Fibroblast of mammary gland (primary cell): ENCODE results near the gene DVL3.
"Not testable (repeated sequence)": the region's sequence is repeated elsewhere in the genome, so short reads cannot be mapped to it uniquely, and the experiment has no call there.

Experiments
- DNase-seq: peaks from one replicate; pipeline ENCODE4 v3.0.0-alpha.2; 2010; ENCODE audit warnings: low read depth
- H3K4me3 ChIP-seq: 2 replicates; pipeline ENCODE4 v1.5.1; 2011; ENCODE audit warnings: low read depth, mild to moderate bottlenecking, low read length, moderate library complexity; ENCODE audit not compliant: control insufficient read depth
- TF ChIP-seq, protein P1 (sequence below): conservative IDR thresholded peaks from 2 replicates; pipeline ENCODE4 v1.5.1; 2011; ENCODE audit warnings: low read depth, low read length, inconsistent platforms; ENCODE audit not compliant: control insufficient read depth, insufficient read depth

Gene DVL3

DNA sequence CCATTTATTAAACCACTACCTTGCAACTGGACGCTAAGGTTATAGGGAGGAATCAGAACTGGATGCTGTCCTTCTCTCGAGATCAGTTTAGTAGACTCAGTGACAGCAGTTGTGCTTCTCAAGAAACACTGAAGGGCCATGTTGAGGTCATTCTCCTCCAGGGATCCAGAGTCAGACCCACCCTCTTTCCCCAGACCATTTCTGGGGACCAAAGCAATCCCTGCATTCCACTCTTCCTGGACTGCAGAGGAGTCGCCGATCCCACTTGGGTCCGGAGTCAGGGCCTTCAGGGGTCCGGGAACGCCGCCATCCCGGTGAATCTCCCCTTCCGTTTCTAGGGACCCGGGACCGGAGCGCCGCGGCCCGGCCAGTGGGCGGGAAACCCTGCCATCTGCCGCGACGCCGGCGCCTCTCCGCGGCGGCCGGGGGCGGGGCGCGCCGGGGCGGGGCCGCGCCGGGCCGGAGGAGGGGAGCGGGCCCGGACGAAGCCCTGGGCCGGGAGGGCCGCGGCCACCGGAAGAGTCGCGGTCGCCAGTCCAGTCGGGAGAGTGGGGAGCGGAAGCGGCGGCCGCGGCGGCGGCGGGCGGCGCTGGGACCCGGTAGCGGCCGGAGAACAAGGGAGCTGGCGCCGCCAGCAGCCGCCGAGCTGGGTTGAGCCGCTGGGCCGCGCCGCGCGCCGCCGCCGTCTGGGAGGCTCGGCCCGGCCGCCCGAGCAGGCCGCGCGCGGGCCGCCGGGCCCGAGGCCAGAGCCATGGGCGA, at the start of gene DVL3:
Gene DVL3 (plus strand): TSS at position 493 of the 759 bp plus-strand sequence. CDS start 259 bp downstream, at position 752.
- peak; percentile 55 for DNase-seq
- peak within 1 kb of the TSS; percentile 91 for H3K4me3 ChIP-seq
- TF ChIP-seq, protein P1, sequence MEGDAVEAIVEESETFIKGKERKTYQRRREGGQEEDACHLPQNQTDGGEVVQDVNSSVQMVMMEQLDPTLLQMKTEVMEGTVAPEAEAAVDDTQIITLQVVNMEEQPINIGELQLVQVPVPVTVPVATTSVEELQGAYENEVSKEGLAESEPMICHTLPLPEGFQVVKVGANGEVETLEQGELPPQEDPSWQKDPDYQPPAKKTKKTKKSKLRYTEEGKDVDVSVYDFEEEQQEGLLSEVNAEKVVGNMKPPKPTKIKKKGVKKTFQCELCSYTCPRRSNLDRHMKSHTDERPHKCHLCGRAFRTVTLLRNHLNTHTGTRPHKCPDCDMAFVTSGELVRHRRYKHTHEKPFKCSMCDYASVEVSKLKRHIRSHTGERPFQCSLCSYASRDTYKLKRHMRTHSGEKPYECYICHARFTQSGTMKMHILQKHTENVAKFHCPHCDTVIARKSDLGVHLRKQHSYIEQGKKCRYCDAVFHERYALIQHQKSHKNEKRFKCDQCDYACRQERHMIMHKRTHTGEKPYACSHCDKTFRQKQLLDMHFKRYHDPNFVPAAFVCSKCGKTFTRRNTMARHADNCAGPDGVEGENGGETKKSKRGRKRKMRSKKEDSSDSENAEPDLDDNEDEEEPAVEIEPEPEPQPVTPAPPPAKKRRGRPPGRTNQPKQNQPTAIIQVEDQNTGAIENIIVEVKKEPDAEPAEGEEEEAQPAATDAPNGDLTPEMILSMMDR: no peak

DNA sequence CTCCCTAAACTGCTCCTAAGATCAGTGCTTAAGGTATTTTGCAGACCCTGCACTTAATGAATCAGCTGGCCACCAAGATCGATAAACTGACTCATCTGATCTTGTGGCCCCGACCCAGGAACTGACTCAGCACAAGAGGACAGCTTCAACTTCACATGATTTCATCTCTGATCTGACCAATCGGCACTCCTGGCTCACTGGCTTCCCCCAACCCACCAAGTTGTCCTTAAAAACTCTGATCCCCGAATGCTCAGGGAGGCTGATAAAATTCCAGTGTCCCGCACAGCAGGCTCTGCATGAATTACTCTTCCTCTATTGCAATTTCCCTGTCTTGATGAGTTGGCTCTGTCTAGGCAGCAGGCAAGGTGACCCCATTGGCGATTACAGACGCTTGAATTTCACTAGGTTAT, 44.9 kb upstream of the DVL3 start:
- TF ChIP-seq, protein P1: no peak
- no peak overlapping the region for H3K4me3 ChIP-seq
- DNase-seq: peak; percentile 74

- no peak overlapping the region for H3K4me3 ChIP-seq
- TF ChIP-seq, protein P1: no peak
- no peak for DNase-seq
Measured at GRCh38 chr3:184116017-184116416, 39.2 kb upstream of the DVL3 start.

DNA sequence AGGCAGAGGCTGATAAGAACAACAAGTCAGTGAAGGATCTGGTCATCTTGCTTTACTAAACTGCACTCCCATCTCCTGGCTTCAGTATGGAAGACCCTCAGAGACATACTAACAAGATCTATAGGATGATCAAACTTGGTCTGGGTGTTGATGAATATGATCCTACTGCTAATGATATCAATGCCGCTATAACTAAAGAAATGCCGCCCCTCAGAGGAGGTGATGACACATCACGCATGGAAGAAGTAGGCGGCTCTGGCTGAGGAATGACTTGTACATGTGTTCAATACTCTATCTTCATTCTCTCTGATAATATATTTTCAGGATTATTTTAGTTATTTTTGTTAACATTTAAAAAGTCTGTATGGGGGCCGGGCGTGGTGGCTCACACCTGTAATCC, 37.5 kb upstream of the DVL3 start:
- no peak overlapping the region for H3K4me3 ChIP-seq
- TF ChIP-seq, protein P1: no peak
- DNase-seq: peak; percentile 16

GRCh38 chr3:184121031-184121430, 34.1 kb upstream of the DVL3 start:
- H3K4me3 ChIP-seq, DNase-seq: not testable (repeated sequence)

DNA sequence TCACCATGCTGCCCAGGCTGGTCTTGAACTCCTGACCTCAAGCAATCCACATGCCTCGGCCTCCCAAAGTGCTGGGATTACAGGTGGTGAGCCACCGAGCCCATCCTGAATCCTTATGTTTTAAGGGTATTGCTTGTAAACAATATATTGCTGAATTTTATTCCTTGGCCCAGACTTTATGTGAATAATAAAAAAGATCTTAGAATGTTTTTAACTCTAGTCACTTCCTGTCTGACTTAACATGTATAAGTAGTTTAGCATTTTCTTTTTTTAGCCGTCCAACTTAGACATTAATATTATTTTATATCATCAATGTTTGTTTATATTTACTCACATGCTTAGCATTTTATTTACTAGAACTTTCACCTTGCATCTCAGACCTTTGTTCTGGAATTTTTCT, 29.2 kb upstream of the DVL3 start:
- no peak overlapping the region for H3K4me3 ChIP-seq
- TF ChIP-seq, protein P1: no peak
- no peak for DNase-seq

DNA sequence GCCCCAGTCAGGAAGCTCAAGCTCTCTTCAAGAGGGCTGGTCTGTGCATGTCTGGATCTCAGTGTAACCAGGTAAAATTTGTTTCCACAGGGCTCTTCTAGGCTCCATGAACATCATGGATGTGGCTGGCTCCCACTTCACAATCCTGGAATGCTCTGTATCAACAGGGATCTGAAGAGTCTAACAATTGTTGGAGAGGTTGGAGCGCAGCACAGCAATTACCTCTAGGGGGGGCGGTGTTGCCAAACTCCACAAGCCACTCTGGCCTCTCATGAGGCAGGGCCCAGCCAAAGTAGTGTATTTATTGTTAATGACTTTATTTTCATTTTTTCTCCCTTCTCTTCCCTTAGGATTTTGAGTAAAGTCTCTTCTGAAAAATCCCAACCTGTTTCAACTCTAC, 26.2 kb upstream of the DVL3 start:
- no peak overlapping the region for H3K4me3 ChIP-seq
- DNase-seq: peak; percentile 58
- TF ChIP-seq, protein P1: peak; percentile 43
